OCI-LY3 (cell line): ENCODE measurements around the gene PGLYRP4.

ENCODE experiments used
- H2AFZ ChIP-seq: fragments of 200-600, 300-600 bp; shearing (Covaris generic); 2 replicates; pipeline ENCODE4 v1.6.0; 2014; ENCODE audit warnings: antibody characterized with exemption, low read depth, low read length
- H3K27ac ChIP-seq: fragments of 200-600, 300-600 bp; sonication (generic); 2 replicates; pipeline ENCODE4 v1.5.1; 2014; ENCODE audit warnings: mild to moderate bottlenecking, low read length, moderate library complexity, mixed read lengths
- H3K27me3 ChIP-seq: fragments of 200-600, 300-600 bp; sonication (generic); 2 replicates; pipeline ENCODE4 v1.6.1; 2014; ENCODE audit warnings: low read depth, low read length, mixed read lengths
- H3K36me3 ChIP-seq: fragments of 200-600, 300-600 bp; sonication (generic); replicated peaks from 2 replicates; pipeline ENCODE3; 2014; ENCODE audit warnings: low read depth, low read length, mixed read lengths
- H3K4me1 ChIP-seq: fragments of 300-600, 200-600 bp; sonication (generic); 2 replicates; pipeline ENCODE4 v1.6.1; 2014; ENCODE audit warnings: low read length, mixed read lengths
- H3K4me2 ChIP-seq: fragments of 200-600, 300-600 bp; sonication (generic); 2 replicates; pipeline ENCODE4 v1.6.1; 2014; ENCODE audit warnings: low read length, mixed read lengths
- H3K4me3 ChIP-seq: fragments of 300-600, 200-600 bp; sonication (generic); 2 replicates; pipeline ENCODE4 v1.5.1; 2014; ENCODE audit warnings: antibody characterized with exemption, mild to moderate bottlenecking, low read length, moderate library complexity
- H3K79me2 ChIP-seq: fragments of 300-600, 200-600 bp; shearing (Covaris generic); 2 replicates; pipeline ENCODE4 v1.6.1; 2014; ENCODE audit warnings: mild to moderate bottlenecking, low read length, mixed read lengths
- H3K9ac ChIP-seq: fragments of 300-600, 200-600 bp; shearing (Covaris generic); 2 replicates; pipeline ENCODE4 v1.6.0; 2014; ENCODE audit warnings: mild to moderate bottlenecking, low read length, moderate library complexity
- H3K9me3 ChIP-seq: fragments of 200-600, 300-600 bp; shearing (Covaris generic); 2 replicates; pipeline ENCODE4 v1.6.1; 2014; ENCODE audit warnings: low read length, mixed read lengths; ENCODE audit not compliant: insufficient read depth
- H4K20me1 ChIP-seq: fragments of 200-600, 300-600 bp; sonication (generic); 2 replicates; pipeline ENCODE4 v1.6.1; 2016; ENCODE audit warnings: low read length, mixed read lengths; ENCODE audit not compliant: insufficient read depth
- CTCF ChIP-seq: fragments of 200-600, 300-600 bp; sonication (generic); IDR thresholded peaks from 2 replicates; pipeline ENCODE4 v1.5.1; 2014; ENCODE audit warnings: antibody characterized with exemption, low read length, low read depth
- EZH2phosphoT487 ChIP-seq: fragments of 200-600 bp; shearing (Covaris generic); IDR thresholded peaks from 2 replicates; pipeline ENCODE4 v1.6.1; 2018; ENCODE audit warnings: antibody characterized with exemption, mixed run types, low read depth

PGLYRP4 gene

GRCh38 chr1:153340356-153340755, 8.3 kb downstream of the PGLYRP4 start:
- H3K4me2 ChIP-seq: no peak overlapping the region
- no peaks in the 10 kb centered on the region for H3K9me3 ChIP-seq
- no peak overlapping the region for H3K9ac ChIP-seq
- H3K4me3 ChIP-seq: no peak overlapping the region
- H2AFZ ChIP-seq: no peak overlapping the region
- H3K27me3 ChIP-seq: 0 out of 2 replicates have a peak, but pooled peaks cover 8% of the 10 kb centered on the region
- TF ChIP-seq EZH2phosphoT487: no peak
- no peak for TF ChIP-seq CTCF
- H3K27ac ChIP-seq: no peak overlapping the region
- H3K4me1 ChIP-seq: peaks cover 28% of the 10 kb centered on the region
- no peaks in the 10 kb centered on the region for H3K79me2 ChIP-seq
- H3K36me3 ChIP-seq: no peaks in the 10 kb centered on the region
- no peaks in the 10 kb centered on the region for H4K20me1 ChIP-seq

DNA sequence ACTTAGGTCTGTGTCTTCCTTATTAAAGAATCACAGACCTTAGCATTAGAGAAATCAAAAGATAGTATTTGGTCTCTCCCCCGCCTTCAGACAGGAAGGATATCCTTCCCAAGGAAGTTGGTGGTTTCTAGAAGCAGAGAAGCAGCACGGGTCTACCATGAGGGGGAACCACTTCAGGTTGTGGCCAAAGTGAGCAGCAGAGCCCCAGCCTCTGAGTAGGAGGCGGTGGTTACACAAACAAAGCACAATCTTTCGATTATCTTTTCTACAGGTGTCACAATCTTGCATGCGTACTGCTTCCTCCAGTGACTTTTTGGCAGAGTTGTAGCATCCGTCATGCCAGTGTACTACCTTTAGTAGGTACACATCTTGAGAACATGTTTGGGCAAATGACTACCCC, 8.8 kb downstream of the PGLYRP4 start:
- H3K4me3 ChIP-seq: no peak overlapping the region
- H3K79me2 ChIP-seq: no peaks in the 10 kb centered on the region
- peaks cover 23% of the 10 kb centered on the region for H3K4me1 ChIP-seq
- 0 out of 2 replicates have a peak, but pooled peaks cover 8% of the 10 kb centered on the region for H3K27me3 ChIP-seq
- H2AFZ ChIP-seq: no peak overlapping the region
- H3K4me2 ChIP-seq: no peak overlapping the region
- H3K36me3 ChIP-seq: no peaks in the 10 kb centered on the region
- H3K9ac ChIP-seq: no peak overlapping the region
- H4K20me1 ChIP-seq: no peaks in the 10 kb centered on the region
- no peak overlapping the region for H3K27ac ChIP-seq
- no peaks in the 10 kb centered on the region for H3K9me3 ChIP-seq
- no peak for TF ChIP-seq EZH2phosphoT487
- TF ChIP-seq CTCF: no peak

DNA sequence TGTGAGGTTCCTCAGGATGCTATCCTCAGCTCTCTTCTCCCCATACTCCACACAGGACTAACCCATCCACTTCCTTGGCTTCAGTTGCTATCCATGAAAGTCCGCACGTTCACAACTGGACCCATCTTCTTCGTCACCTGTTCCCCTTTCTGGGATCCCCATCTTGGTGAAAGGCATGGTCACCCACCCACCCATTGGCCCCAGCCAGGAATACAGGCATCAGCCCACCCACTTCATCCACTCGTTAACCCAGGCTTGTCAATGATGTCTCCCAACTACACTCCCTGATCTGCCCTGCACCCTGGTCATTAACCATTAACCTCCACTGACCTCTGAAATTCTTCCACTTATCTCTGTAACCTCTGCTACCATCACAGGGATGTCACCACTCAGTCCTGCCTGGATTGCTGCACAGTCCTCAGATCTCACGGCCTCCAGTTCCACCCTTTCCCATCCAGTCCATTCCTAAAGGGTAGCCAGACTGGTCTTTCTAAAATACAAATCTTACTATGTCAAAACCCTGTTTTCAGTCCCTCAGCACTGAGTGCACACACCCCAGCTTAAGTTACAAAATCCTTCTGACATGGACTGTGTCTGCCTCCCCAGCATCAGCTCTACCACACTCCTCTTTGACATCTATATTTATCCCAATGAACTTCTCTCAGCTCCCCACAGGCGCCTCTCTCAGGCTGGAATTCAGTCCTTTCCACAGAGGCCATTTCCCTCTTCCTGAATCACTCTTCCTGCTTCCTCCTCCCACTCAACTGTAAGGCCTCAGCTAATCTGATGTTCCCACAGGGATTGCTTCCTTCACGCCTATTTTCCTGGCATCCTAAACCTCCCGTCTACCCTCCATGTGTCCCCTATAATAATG, 10.4 kb downstream of the PGLYRP4 start:
- H3K27ac ChIP-seq: no peak overlapping the region
- no peaks in the 10 kb centered on the region for H4K20me1 ChIP-seq
- no peaks in the 10 kb centered on the region for H3K9me3 ChIP-seq
- no peak overlapping the region for H3K4me3 ChIP-seq
- TF ChIP-seq CTCF: no peak
- TF ChIP-seq EZH2phosphoT487: no peak
- H3K4me2 ChIP-seq: no peak overlapping the region
- H3K79me2 ChIP-seq: no peaks in the 10 kb centered on the region
- no peak overlapping the region for H2AFZ ChIP-seq
- H3K27me3 ChIP-seq: 0 out of 2 replicates have a peak, but pooled peaks cover 8% of the 10 kb centered on the region
- no peaks in the 10 kb centered on the region for H3K36me3 ChIP-seq
- H3K9ac ChIP-seq: no peak overlapping the region
- H3K4me1 ChIP-seq: peaks cover 7% of the 10 kb centered on the region

GRCh38 chr1:153336650-153337049, 12.0 kb downstream of the PGLYRP4 start:
- Histone ChIP-seq H3K4me1 (no peaks in the 10 kb centered on the region), H3K4me2 (no peak overlapping the region), H3K27ac (no peak overlapping the region), H3K9ac (no peak overlapping the region), H3K4me3 (no peak overlapping the region), H3K9me3 (no peaks in the 10 kb centered on the region), H4K20me1 (no peaks in the 10 kb centered on the region), H2AFZ (no peak overlapping the region), H3K79me2 (no peaks in the 10 kb centered on the region), H3K27me3 (0 out of 2 replicates have a peak, but pooled peaks cover 8% of the 10 kb centered on the region), H3K36me3 (no peaks in the 10 kb centered on the region)
- TF ChIP-seq EZH2phosphoT487 (no peak), CTCF (no peak)
